Hepatocyte (in vitro differentiated cells): ENCODE data around the gene RAB8A. TPM values are rescaled to one million over a fixed set of nuclear protein-coding genes. Genes with fewer than 3 reads are reported as not detected.

ENCODE experiments used
- DNase-seq: peaks from one replicate; pipeline ENCODE4 v3.0.0-alpha.2; 2016; ENCODE audit warnings: low spot score
- H2AFZ ChIP-seq: fragments of 200-600 bp; sonication (generic); 2 replicates; pipeline ENCODE4 v1.6.0; 2016; ENCODE audit warnings: antibody characterized with exemption, mild to moderate bottlenecking
- H3K27ac ChIP-seq: fragments of 200-600 bp; sonication (generic); 2 replicates; pipeline ENCODE4 v1.5.1; 2016; ENCODE audit warnings: mild to moderate bottlenecking
- H3K27me3 ChIP-seq: fragments of 200-600 bp; sonication (generic); 2 replicates; pipeline ENCODE4 v1.6.1; 2016
- H3K36me3 ChIP-seq: fragments of 200-600 bp; sonication (generic); replicated peaks from 2 replicates; pipeline ENCODE4 v1.5.1; 2016; ENCODE audit warnings: low read depth; ENCODE audit not compliant: insufficient read depth
- H3K4me1 ChIP-seq: fragments of 200-600 bp; sonication (generic); 2 replicates; pipeline ENCODE4 v1.5.1; 2016; ENCODE audit warnings: mild to moderate bottlenecking, moderate library complexity; ENCODE audit not compliant: insufficient read depth
- H3K4me2 ChIP-seq: fragments of 200-600 bp; sonication (generic); 2 replicates; pipeline ENCODE4 v1.6.0; 2016
- H3K4me3 ChIP-seq: fragments of 200-600 bp; sonication (generic); 2 replicates; pipeline ENCODE4 v1.5.1; 2016; ENCODE audit warnings: mild to moderate bottlenecking
- H3K79me2 ChIP-seq: fragments of 200-600 bp; sonication (generic); 2 replicates; pipeline ENCODE4 v1.6.0; 2017; ENCODE audit warnings: mild to moderate bottlenecking
- H3K9me2 ChIP-seq: fragments of 200-600 bp; sonication (generic); replicated peaks from 2 replicates; pipeline ENCODE4 v1.6.0; 2017; ENCODE audit warnings: mild to moderate bottlenecking; ENCODE audit not compliant: insufficient read depth
- H3K9me3 ChIP-seq: fragments of 200-600 bp; sonication (generic); 2 replicates; pipeline ENCODE4 v1.5.1; 2016; ENCODE audit warnings: low read depth, mild to moderate bottlenecking
- H4K20me1 ChIP-seq: fragments of 200-600 bp; sonication (generic); 2 replicates; pipeline ENCODE4 v1.6.0; 2016; ENCODE audit warnings: mild to moderate bottlenecking; ENCODE audit not compliant: insufficient read depth, poor library complexity, severe bottlenecking
- EZH2 ChIP-seq: fragments of 200-600 bp; sonication (generic); IDR thresholded peaks from 2 replicates; pipeline ENCODE4 v1.6.1; 2016; ENCODE audit warnings: antibody characterized with exemption, mild to moderate bottlenecking, borderline replicate concordance
- EZH2phosphoT487 ChIP-seq: fragments of 200-600 bp; sonication (generic); IDR thresholded peaks from one replicate; pipeline ENCODE4 v1.6.1; 2018; ENCODE audit warnings: antibody characterized with exemption, mild to moderate bottlenecking, low read depth, moderate library complexity; ENCODE audit not compliant: unreplicated experiment, severe bottlenecking
- WGBS: methylation state at CpG from one replicate; pipeline ENCODE4 v1.1.6; 2016; ENCODE audit warnings: low lambda C conversion rate; ENCODE audit errors: missing lambda C conversion rate; 5-methylcytosine and 5-hydroxymethylcytosine counted together
- polyA plus RNA-seq: library from polyadenylated mRNA; unstranded; fragments of >200 nt; fragmentation: Nextera tagmentation; extraction: Ambion mirVana; gene quantifications from 2 replicates; pipeline ENCODE4 v1.2.1, GENCODE V29; 2016
- total RNA-seq: library from RNA; depleted of rRNA; stranded (reverse); fragments of >200 nt; gene quantifications from 2 replicates; pipeline ENCODE4 v1.2.3, GENCODE V29; 2014
- TF ChIP-seq, protein P1 (sequence below): fragments of 200-600 bp; sonication (generic); IDR thresholded peaks from 2 replicates; pipeline ENCODE4 v1.5.1; 2016; ENCODE audit warnings: antibody characterized with exemption, mild to moderate bottlenecking; ENCODE audit not compliant: poor library complexity

The RAB8A gene
- total and polyA plus RNA-seq, 2 experiments from 2014 or later, result 60.2 to 89.5 TPM

DNA sequence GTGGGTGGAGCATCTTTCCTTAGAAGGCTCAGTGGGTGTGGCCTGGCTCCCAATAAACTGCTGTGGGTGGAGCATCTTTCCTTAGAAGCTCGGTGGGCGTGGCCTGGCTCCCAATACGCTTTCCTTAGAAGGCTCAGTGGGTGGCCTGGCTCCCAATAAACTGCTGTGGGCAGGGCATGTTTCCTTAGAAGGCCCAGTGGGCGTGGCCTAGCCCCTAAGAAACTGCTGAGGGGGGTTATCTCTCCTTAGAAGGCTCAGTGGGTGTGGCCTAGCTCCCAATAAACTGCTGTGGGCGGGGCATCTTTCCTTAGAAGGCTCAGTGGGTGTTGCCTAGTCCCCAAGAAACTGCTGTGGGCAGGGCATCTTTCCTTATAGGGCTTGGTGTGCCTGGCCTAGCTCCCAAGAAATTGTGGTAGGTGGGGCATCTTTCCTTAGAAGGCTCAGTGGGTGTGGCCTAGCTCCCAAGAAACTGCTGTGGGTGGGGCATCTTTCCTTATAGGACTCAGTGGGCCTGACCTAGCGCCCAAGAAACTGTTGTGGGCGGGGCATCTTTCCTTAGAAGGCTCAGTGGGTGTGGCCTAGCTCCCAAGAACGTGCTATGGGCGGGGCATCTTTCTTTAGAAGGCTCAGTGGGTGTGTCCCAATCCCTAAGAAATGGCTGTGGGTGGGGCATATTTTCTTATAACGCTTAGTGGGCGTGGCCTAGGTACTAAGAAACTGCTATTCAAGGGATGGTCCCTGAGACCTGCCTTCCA lies 42.1 kb downstream of the RAB8A start:
- Histone ChIP-seq H3K27ac (no peak overlapping the region), H2AFZ (no peak overlapping the region), H3K9me3 (no peaks in the 10 kb centered on the region), H3K27me3 (no peaks in the 10 kb centered on the region), H3K79me2 (no peaks in the 10 kb centered on the region), H3K4me3 (no peak overlapping the region), H3K4me1 (no peaks in the 10 kb centered on the region), H3K9me2 (no peaks in the 10 kb centered on the region), H3K4me2 (no peak overlapping the region), H4K20me1 (no peaks in the 10 kb centered on the region), H3K36me3 (no peaks in the 10 kb centered on the region)
- whole genome bisulfite sequencing, result 92% methylated on average over 11 of the region's 11 CpGs
- peak; percentile 24 for DNase-seq
- TF ChIP-seq, protein P1, sequence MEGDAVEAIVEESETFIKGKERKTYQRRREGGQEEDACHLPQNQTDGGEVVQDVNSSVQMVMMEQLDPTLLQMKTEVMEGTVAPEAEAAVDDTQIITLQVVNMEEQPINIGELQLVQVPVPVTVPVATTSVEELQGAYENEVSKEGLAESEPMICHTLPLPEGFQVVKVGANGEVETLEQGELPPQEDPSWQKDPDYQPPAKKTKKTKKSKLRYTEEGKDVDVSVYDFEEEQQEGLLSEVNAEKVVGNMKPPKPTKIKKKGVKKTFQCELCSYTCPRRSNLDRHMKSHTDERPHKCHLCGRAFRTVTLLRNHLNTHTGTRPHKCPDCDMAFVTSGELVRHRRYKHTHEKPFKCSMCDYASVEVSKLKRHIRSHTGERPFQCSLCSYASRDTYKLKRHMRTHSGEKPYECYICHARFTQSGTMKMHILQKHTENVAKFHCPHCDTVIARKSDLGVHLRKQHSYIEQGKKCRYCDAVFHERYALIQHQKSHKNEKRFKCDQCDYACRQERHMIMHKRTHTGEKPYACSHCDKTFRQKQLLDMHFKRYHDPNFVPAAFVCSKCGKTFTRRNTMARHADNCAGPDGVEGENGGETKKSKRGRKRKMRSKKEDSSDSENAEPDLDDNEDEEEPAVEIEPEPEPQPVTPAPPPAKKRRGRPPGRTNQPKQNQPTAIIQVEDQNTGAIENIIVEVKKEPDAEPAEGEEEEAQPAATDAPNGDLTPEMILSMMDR, result no peak
- no peak for TF ChIP-seq EZH2

DNA sequence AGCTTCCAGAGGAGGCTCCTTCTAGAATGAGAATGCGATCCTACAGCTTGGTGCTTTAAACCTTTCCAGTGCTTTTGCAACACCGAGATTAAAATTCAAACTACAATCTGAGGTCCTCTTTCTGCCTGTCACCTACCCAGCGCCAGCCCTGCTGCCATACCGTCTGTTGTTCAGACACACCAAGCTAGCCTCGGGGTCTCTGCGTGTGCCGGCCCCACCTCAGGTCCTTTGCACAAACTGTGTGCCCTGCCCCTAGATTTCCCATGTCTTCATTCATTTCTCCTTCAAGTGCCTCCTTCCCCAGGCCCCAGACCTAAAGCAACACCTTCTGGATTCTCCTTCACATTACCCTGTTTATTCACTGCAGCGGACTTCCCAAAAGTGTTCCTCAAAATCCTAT lies 42.9 kb downstream of the RAB8A start:
- Histone ChIP-seq H3K9me2 (no peaks in the 10 kb centered on the region), H3K9me3 (no peaks in the 10 kb centered on the region), H3K79me2 (no peaks in the 10 kb centered on the region), H3K4me3 (no peak overlapping the region), H3K36me3 (no peaks in the 10 kb centered on the region), H3K27ac (no peak overlapping the region), H3K4me2 (no peak overlapping the region), H2AFZ (no peak overlapping the region), H4K20me1 (no peaks in the 10 kb centered on the region), H3K27me3 (no peaks in the 10 kb centered on the region), H3K4me1 (no peaks in the 10 kb centered on the region)
- DNase-seq, result no peak
- TF ChIP-seq, protein P1, result no peak
- TF ChIP-seq EZH2phosphoT487 (no peak), EZH2 (no peak)
- 95% methylated on average over 8 of the region's 8 CpGs for WGBS

DNA sequence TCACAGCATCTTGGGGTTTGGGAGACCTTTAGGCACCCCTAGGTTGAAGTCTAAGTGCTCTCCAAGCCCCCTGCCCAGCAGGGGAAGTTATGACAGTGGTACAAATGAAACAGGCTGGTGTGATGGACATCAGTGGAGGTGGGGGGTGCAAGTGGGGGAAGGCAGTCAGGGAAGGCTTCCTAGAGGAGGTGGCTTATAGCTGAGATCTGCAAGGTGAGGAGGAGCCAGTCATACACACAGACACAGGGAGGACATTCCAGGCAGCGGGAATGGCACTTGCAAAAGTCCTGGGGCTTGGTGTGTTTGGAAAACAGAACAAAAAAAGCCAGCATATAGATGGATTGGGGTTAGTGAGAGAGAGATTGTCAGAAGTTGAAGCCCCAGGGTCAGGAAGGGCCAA lies 43.4 kb downstream of the RAB8A start:
- H3K27ac ChIP-seq, result no peak overlapping the region
- H3K36me3 ChIP-seq, result no peaks in the 10 kb centered on the region
- no peak overlapping the region for H3K4me3 ChIP-seq
- no peaks in the 10 kb centered on the region for H3K79me2 ChIP-seq
- no peak overlapping the region for H2AFZ ChIP-seq
- no peaks in the 10 kb centered on the region for H3K9me2 ChIP-seq
- TF ChIP-seq EZH2, result no peak
- TF ChIP-seq, protein P1, result no peak
- TF ChIP-seq EZH2phosphoT487, result no peak
- no peaks in the 10 kb centered on the region for H3K4me1 ChIP-seq
- H3K4me2 ChIP-seq, result no peak overlapping the region
- WGBS, result 88% methylated on average over 1 of the region's 1 CpG
- no peaks in the 10 kb centered on the region for H3K9me3 ChIP-seq
- no peak for DNase-seq
- no peaks in the 10 kb centered on the region for H4K20me1 ChIP-seq
- no peaks in the 10 kb centered on the region for H3K27me3 ChIP-seq
